ENCODE results near the gene SIRT3.
A peak's percentile ranks its signal among the peaks of the same experiment; 100 is the strongest.
"Not testable (repeated sequence)": the region's sequence is repeated elsewhere in the genome, so short reads cannot be mapped to it uniquely, and the experiment has no call there.

The SIRT3 gene

GRCh38 chr11:271319-271715 is 35.2 kb upstream of the SIRT3 start:
- POLR2A ChIA-PET = no interaction called here
- CTCF ChIA-PET = interaction anchor here (1.7 kb wide), 2 partner anchors 20 to 45 kb away, joined by 4 to 6 read pairs; no protein-coding TSS in a partner anchor
- TF ChIP-seq CTCF (IDR thresholded peaks at IDR 0.05; ENCODE audit: control extremely low read depth, extremely low read depth, low read depth, missing control alignments) = no peak

GRCh38 chr11:270451-271318 is 34.5 kb upstream of the SIRT3 start:
- TF ChIP-seq CTCF (IDR thresholded peaks at IDR 0.05; ENCODE audit: control extremely low read depth, extremely low read depth, low read depth, missing control alignments) = no peak
- no peak for DNase-seq (ENCODE audit: extremely low spot score)
- ChIA-PET POLR2A (no interaction called here), CTCF (interaction anchor here (1.7 kb wide), 2 partner anchors 20 to 46 kb away, joined by 4 to 6 read pairs; no protein-coding TSS in a partner anchor)

More at GRCh38 chr11:271319-271715, 35.2 kb upstream of the SIRT3 start:
- no peak for DNase-seq (ENCODE audit: extremely low spot score)

GRCh38 chr11:269146-269890 is 33.2 kb upstream of the SIRT3 start:
- ChIA-PET CTCF (interaction anchor here (1.0 kb wide), 1 partner anchor 9 kb away, joined by 3 read pairs; the partner anchor contains the start of gene NLRP6), POLR2A (no interaction called here)
- TF ChIP-seq CTCF (IDR thresholded peaks at IDR 0.05; ENCODE audit: control extremely low read depth, extremely low read depth, low read depth, missing control alignments) = no peak
- no peak for DNase-seq (ENCODE audit: extremely low spot score)

- CTCF ChIA-PET = interaction anchor here (1.0 to 4.0 kb wide), 2 partner anchors 10 to 19 kb away, joined by 3 to 28 read pairs; partner anchors contain the start of gene NLRP6
Observed at GRCh38 chr11:268716-269145, 32.6 kb upstream of the SIRT3 start.

GRCh38 chr11:267491-267994 is 31.4 kb upstream of the SIRT3 start:
- ChIA-PET POLR2A (no interaction called here), CTCF (interaction anchor here (1.4 to 4.0 kb wide), 3 partner anchors 9 to 50 kb away, joined by 4 to 28 read pairs (median 5); no protein-coding TSS in a partner anchor)
- TF ChIP-seq CTCF (IDR thresholded peaks at IDR 0.05; ENCODE audit: control extremely low read depth, extremely low read depth, low read depth, missing control alignments) = no peak
- DNase-seq (ENCODE audit: extremely low spot score) = peak; percentile 72

More at GRCh38 chr11:268716-269145, 32.6 kb upstream of the SIRT3 start:
- POLR2A ChIA-PET; DNase-seq (ENCODE audit: extremely low spot score): not testable (repeated sequence)
- TF ChIP-seq CTCF (IDR thresholded peaks at IDR 0.05; ENCODE audit: control extremely low read depth, extremely low read depth, low read depth, missing control alignments) = peak; percentile 23
